Breast epithelium (tissue), 4 donors: ENCODE measurements around the gene TPX2. TPM values are rescaled to one million over a fixed set of nuclear protein-coding genes. Genes with fewer than 3 reads are reported as not detected.

ENCODE experiments used
- DNase-seq, 2 donors: peaks; one replicate each; pipeline ENCODE4 v3.0.0-alpha.2; 2019; ENCODE audit warnings: low spot score in 2 of 2
- H3K27ac ChIP-seq, 2 donors: fragments of 200-600 bp; sonication (generic) in 1 of 2; one replicate each; pipeline ENCODE4 v1.5.1; 2016 to 2019; ENCODE audit warnings: mild to moderate bottlenecking in 1 of 2
- H3K27me3 ChIP-seq, 2 donors: fragments of 200-600 bp; sonication (generic) in 1 of 2; one replicate each; pipeline versions ENCODE4 v1.5.1 to v1.6.0; 2017 to 2019; ENCODE audit warnings: control low read depth in 1 of 2, mild to moderate bottlenecking in 1 of 2
- H3K36me3 ChIP-seq: fragments of 200-600 bp; one replicate; pipeline ENCODE4 v1.5.1; 2019
- H3K4me1 ChIP-seq, 2 donors: fragments of 200-600 bp; sonication (generic); one replicate each; pipeline ENCODE4 v1.5.1; 2016 to 2019; ENCODE audit warnings: control low read depth in 1 of 2
- H3K4me3 ChIP-seq, 3 donors: fragments of 200-600 bp; sonication (generic); 1 replicate in 2 of 3; 2 replicates in 1 of 3; pipeline ENCODE4 v1.5.1; 2016 to 2019; ENCODE audit warnings: mild to moderate bottlenecking in 3 of 3, moderate library complexity in 2 of 3
- H3K9me3 ChIP-seq, 2 donors: fragments of 200-600 bp; sonication (generic) in 1 of 2; one replicate each; pipeline ENCODE4 v1.5.1; 2016 to 2019; ENCODE audit warnings: control low read depth in 1 of 2
- POLR2A ChIP-seq: fragments of 450-650 bp; IDR thresholded peaks from one replicate; pipeline ENCODE4 v1.6.1; 2016; ENCODE audit warnings: antibody characterized with exemption, mild to moderate bottlenecking, moderate library complexity
- POLR2AphosphoS5 ChIP-seq, 3 donors: sonication (generic); formaldehyde crosslinking; IDR thresholded peaks; one replicate each; pipeline ENCODE4 v1.6.1; 2017; ENCODE audit warnings: antibody characterized with exemption in 3 of 3
- intact Hi-C: fragments of 100-400 bp; cut with DNase I; formaldehyde crosslinking; loops from one replicate; pipeline ENCODE4 v1.15.1; 2023; ENCODE audit warnings: low total_unique reads
- total RNA-seq, 3 donors: library from RNA; depleted of rRNA; stranded (reverse); fragments of >200 nt; gene quantifications; one replicate each; pipeline ENCODE4 v1.1.0, GENCODE V29; 2016
- TF ChIP-seq, protein P1 (sequence below), 3 donors: fragments of 450-650 bp; IDR thresholded peaks; one replicate each; pipeline ENCODE4 v1.5.1; 2016 to 2017; ENCODE audit warnings: antibody characterized with exemption in 3 of 3, mild to moderate bottlenecking in 3 of 3, moderate library complexity in 3 of 3

Gene TPX2
- total RNA-seq, 3 donors from 2014 or later = 0.33 to 3.8 (median 0.73) TPM

DNA sequence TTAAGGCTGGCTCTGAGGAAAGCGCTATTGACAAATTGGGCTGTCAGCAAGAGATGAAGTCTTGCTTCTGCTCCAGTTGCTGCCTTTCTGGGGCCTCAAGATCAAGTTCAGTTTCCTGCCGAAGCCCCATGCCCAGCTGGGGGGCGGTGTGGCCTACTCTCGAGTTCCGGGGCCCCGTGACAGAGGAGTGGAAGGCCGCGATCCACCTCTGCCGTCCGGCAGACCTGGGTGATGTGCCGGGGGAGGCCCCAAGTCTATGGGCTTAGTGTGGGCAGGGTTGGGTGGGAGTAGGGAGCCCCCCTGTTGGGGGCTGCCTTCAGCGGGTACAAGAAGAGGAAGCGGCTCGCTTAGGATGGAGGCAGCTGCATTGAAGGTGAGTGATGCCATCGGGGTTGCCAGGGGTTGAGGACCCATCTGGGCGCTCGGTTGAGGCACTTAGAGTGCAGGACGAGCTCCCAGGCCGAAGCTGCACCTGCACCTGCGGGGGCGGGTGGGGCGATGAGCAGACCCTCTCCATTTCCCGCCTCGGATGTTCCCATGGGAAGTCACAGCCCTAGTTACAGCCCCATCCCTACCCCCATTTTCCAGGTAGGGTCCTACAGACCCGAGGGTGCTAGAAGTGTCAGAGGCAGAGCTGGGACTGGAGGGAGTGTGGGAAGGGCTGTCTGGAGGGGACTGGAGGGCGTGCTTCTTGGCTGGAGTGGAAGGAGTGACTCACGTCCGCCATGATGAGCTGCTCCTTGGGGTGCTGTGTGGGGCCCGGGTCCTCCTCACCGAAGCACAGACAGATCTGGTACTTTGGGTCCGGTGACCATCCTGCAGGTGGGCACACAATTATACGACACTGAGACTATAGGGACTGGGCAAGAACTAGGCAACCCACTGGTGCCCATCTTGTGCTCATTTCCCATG lies 109.3 kb downstream of the TPX2 start:
- no peak for DNase-seq
- Histone ChIP-seq H3K4me1 (no peaks in the 10 kb centered on the region), H3K36me3 (no peaks in the 10 kb centered on the region), H3K9me3 (no peaks in the 10 kb centered on the region), H3K27me3 (peaks cover 0 to 22% of the 10 kb centered on the region in 2 donors), H3K27ac (no peak overlapping the region), H3K4me3 (no peak overlapping the region)
- intact Hi-C loops = no loop called here
- TF ChIP-seq, protein P1, sequence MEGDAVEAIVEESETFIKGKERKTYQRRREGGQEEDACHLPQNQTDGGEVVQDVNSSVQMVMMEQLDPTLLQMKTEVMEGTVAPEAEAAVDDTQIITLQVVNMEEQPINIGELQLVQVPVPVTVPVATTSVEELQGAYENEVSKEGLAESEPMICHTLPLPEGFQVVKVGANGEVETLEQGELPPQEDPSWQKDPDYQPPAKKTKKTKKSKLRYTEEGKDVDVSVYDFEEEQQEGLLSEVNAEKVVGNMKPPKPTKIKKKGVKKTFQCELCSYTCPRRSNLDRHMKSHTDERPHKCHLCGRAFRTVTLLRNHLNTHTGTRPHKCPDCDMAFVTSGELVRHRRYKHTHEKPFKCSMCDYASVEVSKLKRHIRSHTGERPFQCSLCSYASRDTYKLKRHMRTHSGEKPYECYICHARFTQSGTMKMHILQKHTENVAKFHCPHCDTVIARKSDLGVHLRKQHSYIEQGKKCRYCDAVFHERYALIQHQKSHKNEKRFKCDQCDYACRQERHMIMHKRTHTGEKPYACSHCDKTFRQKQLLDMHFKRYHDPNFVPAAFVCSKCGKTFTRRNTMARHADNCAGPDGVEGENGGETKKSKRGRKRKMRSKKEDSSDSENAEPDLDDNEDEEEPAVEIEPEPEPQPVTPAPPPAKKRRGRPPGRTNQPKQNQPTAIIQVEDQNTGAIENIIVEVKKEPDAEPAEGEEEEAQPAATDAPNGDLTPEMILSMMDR (IDR thresholded peaks at IDR 0.05) = no peak
- TF ChIP-seq POLR2AphosphoS5 (IDR thresholded peaks at IDR 0.05) (no peak), POLR2A (no peak)

DNA sequence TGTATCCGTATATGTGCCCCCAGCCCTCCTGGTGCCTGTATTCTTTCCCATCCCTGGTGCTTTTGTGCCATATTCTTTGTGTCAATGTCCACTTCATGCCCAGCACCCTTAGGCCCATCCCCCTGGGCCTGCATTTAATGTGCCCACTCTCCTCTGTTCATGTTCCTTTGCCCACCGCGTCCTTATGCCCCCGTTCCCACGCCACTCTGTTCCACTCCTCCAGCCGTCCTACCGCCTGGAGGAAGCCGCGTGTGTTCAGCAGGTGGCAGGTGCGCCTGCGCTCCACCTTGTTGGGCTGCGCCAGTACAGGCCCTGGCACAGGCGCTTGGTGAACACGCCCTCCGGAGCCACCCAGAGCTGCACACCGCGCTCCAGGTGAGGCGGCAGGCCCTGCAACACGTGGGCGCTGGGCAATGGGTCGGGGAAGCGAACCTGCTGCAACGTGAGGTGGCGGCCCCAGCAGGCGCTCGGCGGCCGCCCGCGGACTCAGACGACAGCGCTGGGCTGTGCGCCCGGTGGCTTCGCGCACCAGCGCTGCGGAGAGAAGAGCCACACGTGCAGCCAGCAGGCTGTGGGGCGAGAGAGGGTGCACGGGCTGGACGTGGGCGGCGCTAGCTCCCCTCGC lies 110.3 kb downstream of the TPX2 start:
- DNase-seq = no peak
- intact Hi-C loops = no loop called here
- H3K4me3 ChIP-seq = peak overlapping the region in 1 of 3 donors; percentile 19

More for the DNA sequence above, 110.3 kb downstream of the TPX2 start:
- Histone ChIP-seq H3K36me3 (no peaks in the 10 kb centered on the region), H3K27me3 (peaks cover 0 to 22% of the 10 kb centered on the region in 2 donors), H3K27ac (no peak overlapping the region), H3K9me3 (no peaks in the 10 kb centered on the region), H3K4me1 (no peaks in the 10 kb centered on the region)
- TF ChIP-seq POLR2A = no peak

Other genes starting within 250 kb of the TPX2 start
- gene HM13, start 224.8 kb upstream of the TPX2 start, total RNA-seq = 10 to 100 TPM; 44.2 to 73.7 (median 53.1) TPM
- gene ID1, start 134.0 kb upstream of the TPX2 start, total RNA-seq = 100 to 1,000 TPM; 156 to 407 (median 270) TPM
- gene COX4I2, start 101.4 kb upstream of the TPX2 start, total RNA-seq = 1 to 10 TPM in 1 of 3 donors, not detected in 2; 5.3 TPM
- gene BCL2L1, start 16.4 kb upstream of the TPX2 start, total RNA-seq = 100 to 1,000 TPM in 2 of 3 donors, 10 to 100 TPM in 1; 95.1 to 124 (median 117) TPM
- not detected for gene MYLK2, start 80.1 kb downstream of the TPX2 start, total RNA-seq
- gene FOXS1, start 106.3 kb downstream of the TPX2 start, total RNA-seq = under 1 TPM in 2 of 3 donors, not detected in 1; 0.44 to 0.98 TPM
- 1 to 10 TPM; 1.9 to 3.6 (median 2.1) TPM for gene DUSP15, start 131.2 kb downstream of the TPX2 start, total RNA-seq
- 1 to 10 TPM in 1 of 3 donors, under 1 TPM in 2; 0.16 to 2.9 (median 0.98) TPM for gene TTLL9, start 131.3 kb downstream of the TPX2 start, total RNA-seq
- gene PDRG1, start 212.8 kb downstream of the TPX2 start, total RNA-seq = 10 to 100 TPM in 1 of 3 donors, 1 to 10 TPM in 2; 5.1 to 11.1 (median 9.8) TPM
- not detected for gene XKR7, start 228.9 kb downstream of the TPX2 start, total RNA-seq